ENCODE data around the gene EIF2B2.

DNA sequence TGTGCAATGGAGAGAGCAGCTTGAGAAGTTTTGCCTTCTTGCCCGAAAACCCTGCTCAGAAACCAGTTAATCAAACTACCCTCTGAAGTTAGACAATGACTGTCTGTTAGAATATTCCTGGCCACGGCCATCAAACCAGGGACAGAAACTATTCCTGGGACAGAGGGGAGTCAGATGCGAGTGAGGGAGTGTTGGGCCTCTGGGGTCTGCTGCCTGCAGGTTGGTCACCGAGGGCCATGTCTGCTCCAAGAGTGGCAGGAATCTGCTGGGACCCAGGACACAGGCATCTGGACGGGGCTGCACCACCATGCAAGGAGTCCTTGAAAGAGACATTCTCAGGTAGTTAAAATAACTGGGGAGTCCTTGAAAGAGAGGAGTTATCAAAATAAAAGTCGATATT, 16.9 kb upstream of the EIF2B2 start:
- TF ChIP-seq, protein P1, sequence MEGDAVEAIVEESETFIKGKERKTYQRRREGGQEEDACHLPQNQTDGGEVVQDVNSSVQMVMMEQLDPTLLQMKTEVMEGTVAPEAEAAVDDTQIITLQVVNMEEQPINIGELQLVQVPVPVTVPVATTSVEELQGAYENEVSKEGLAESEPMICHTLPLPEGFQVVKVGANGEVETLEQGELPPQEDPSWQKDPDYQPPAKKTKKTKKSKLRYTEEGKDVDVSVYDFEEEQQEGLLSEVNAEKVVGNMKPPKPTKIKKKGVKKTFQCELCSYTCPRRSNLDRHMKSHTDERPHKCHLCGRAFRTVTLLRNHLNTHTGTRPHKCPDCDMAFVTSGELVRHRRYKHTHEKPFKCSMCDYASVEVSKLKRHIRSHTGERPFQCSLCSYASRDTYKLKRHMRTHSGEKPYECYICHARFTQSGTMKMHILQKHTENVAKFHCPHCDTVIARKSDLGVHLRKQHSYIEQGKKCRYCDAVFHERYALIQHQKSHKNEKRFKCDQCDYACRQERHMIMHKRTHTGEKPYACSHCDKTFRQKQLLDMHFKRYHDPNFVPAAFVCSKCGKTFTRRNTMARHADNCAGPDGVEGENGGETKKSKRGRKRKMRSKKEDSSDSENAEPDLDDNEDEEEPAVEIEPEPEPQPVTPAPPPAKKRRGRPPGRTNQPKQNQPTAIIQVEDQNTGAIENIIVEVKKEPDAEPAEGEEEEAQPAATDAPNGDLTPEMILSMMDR (IDR thresholded peaks at IDR 0.05): no peak
- TF ChIP-seq POLR2AphosphoS5 (IDR thresholded peaks at IDR 0.05) (no peak), EP300 (IDR thresholded peaks at IDR 0.05) (no peak), POLR2A (IDR thresholded peaks at IDR 0.05) (no peak)
